ENCODE data around the gene CREG2.

DNA sequence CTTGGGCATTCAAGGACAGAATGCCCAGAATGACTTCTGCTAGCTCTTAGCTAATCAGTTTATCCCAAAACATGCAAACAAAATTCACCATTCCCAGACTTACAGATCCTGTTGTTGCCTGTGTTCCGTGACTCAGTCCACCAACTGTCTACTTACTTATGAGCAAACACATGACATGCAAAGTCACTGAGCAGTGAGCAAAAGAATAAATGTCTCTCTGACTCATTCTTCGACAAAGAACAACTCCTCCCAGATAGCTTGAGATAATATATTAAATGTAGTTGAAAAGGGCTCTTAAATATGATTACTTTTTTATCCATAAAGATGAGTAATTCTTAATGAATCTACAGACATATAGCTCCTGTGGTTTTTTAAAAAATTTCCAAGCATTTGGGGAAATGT is 9.0 kb upstream of the CREG2 start:
- no peak for TF ChIP-seq POLR2A (IDR thresholded peaks at IDR 0.05; ENCODE audit: low read depth, low read length)
- TF ChIP-seq SPI1 (IDR thresholded peaks at IDR 0.05; ENCODE audit: low read depth, low read length), result no peak
- TF ChIP-seq PAX5 (IDR thresholded peaks at IDR 0.05; ENCODE audit: insufficient read depth, low read length, severe bottlenecking), result no peak
- no peak for TF ChIP-seq POLR2AphosphoS5 (IDR thresholded peaks at IDR 0.05; ENCODE audit: low read depth, low read length)
- no peak for TF ChIP-seq TAF1 (IDR thresholded peaks at IDR 0.05; ENCODE audit: low read depth, low read length)

Data from GM12891 (cell line).